IMR-90 (cell line): Measurements from ENCODE around the gene ECPAS.

Source experiments
- BHLHE40 ChIP-seq: fragments of 150-350 bp; IDR thresholded peaks from 2 replicates; pipeline ENCODE4 v1.6.1; 2016; ENCODE audit warnings: mild to moderate bottlenecking, low read depth, low read length
- CEBPB ChIP-seq: IDR thresholded peaks from 2 replicates; pipeline ENCODE4 v1.6.1; 2012; ENCODE audit warnings: low read depth, low read length, improper control_type of control experiment
- CTCF ChIP-seq: conservative IDR thresholded peaks from 2 replicates; pipeline ENCODE4 v1.5.1; 2012; ENCODE audit warnings: mild to moderate bottlenecking, low read depth, low read length, improper control_type of control experiment
- MAFK ChIP-seq: IDR thresholded peaks from 2 replicates; pipeline ENCODE4 v1.6.1; 2012; ENCODE audit warnings: low read depth, low read length, improper control_type of control experiment
- RAD21 ChIP-seq: IDR thresholded peaks from 2 replicates; pipeline ENCODE4 v1.6.1; 2012; ENCODE audit warnings: low read length, improper control_type of control experiment
- SMC3 ChIP-seq: fragments of 150-350 bp; IDR thresholded peaks from 2 replicates; pipeline ENCODE4 v1.6.1; 2016; ENCODE audit warnings: low read depth, mild to moderate bottlenecking, antibody characterized with exemption, low read length, moderate library complexity

DNA sequence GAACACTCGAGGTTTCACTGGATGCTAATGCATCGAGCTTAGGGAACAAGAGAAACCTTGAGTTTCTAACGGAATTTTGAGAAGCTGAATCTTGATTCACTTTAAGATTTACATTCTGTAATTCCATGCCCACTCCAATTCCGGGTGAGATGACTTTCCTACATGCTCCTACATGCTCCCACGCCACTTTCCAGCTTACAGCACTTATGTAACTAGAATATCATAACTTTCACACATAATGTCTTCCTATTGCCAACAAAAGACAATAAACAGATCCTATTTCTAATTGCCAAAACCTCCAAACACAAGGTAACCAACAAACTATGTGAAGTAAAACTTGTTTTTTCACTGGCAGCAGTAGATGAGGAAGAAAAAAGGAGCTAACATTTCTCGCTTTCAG, 72.9 kb downstream of the ECPAS start:
- TF ChIP-seq BHLHE40 (no peak), CTCF (no peak), CEBPB (no peak), MAFK (no peak), SMC3 (no peak), RAD21 (no peak)
